Measurements from ENCODE around the gene C16orf96.

- TF ChIP-seq GATA2 (IDR thresholded peaks at IDR 0.05; ENCODE audit: low read depth, low read length) (no peak), GATA3 (IDR thresholded peaks at IDR 0.05; ENCODE audit: low read depth, low read length) (no peak)
Observed at GRCh38 chr16:4618645-4619418, 62.7 kb downstream of the C16orf96 start.
